ENCODE measurements around the gene IBA57. TPM values are rescaled to one million over a fixed set of nuclear protein-coding genes. Genes with fewer than 3 reads are reported as not detected.

IBA57 gene
- total RNA-seq, 1 donor from 2014 or later = 55.6 TPM

- H3K9me3 ChIP-seq = no peaks in the 10 kb centered on the region
- H3K4me3 ChIP-seq = no peak overlapping the region
- DNase-seq (ENCODE audit: low spot score in 2 of 2) = no peak
- H3K27ac ChIP-seq = peak overlapping the region in 1 of 2 donors; percentile 37
- peaks cover 7 to 12% of the 10 kb centered on the region in 2 donors for H3K36me3 ChIP-seq
- H3K4me1 ChIP-seq = no peaks in the 10 kb centered on the region
- no peak for TF ChIP-seq CTCF (IDR thresholded peaks at IDR 0.05)
- intact Hi-C loops (cut with DNase I) = no loop called here
- H3K27me3 ChIP-seq = no peaks in the 10 kb centered on the region
Observed at GRCh38 chr1:228178737-228179684, 13.4 kb downstream of the IBA57 start.

GRCh38 chr1:228180271-228180958, 14.8 kb downstream of the IBA57 start:
- intact Hi-C loops (cut with DNase I) = no loop called here
- no peak for DNase-seq (ENCODE audit: low spot score in 2 of 2)
- Histone ChIP-seq H3K9me3 (no peaks in the 10 kb centered on the region), H3K27me3 (no peaks in the 10 kb centered on the region), H3K4me3 (no peak overlapping the region), H3K27ac (no peak overlapping the region), H3K36me3 (peaks cover 2 to 3% of the 10 kb centered on the region in 2 donors), H3K4me1 (no peaks in the 10 kb centered on the region)
- TF ChIP-seq CTCF (IDR thresholded peaks at IDR 0.05) = no peak

- H3K27ac ChIP-seq = no peak overlapping the region
- no peak overlapping the region for H3K4me3 ChIP-seq
- intact Hi-C loops (cut with DNase I) = no loop called here
- no peaks in the 10 kb centered on the region for H3K9me3 ChIP-seq
- no peak for DNase-seq (ENCODE audit: low spot score in 2 of 2)
- H3K4me1 ChIP-seq = no peaks in the 10 kb centered on the region
- no peaks in the 10 kb centered on the region for H3K36me3 ChIP-seq
- H3K27me3 ChIP-seq = no peaks in the 10 kb centered on the region
- TF ChIP-seq CTCF (IDR thresholded peaks at IDR 0.05) = no peak
Observed at GRCh38 chr1:228180959-228181644, 15.5 kb downstream of the IBA57 start.

GRCh38 chr1:228181645-228182034, 16.0 kb downstream of the IBA57 start:
- Histone ChIP-seq H3K9me3 (no peaks in the 10 kb centered on the region), H3K4me3 (no peak overlapping the region), H3K4me1 (no peaks in the 10 kb centered on the region), H3K27me3 (no peaks in the 10 kb centered on the region), H3K27ac (no peak overlapping the region), H3K36me3 (no peaks in the 10 kb centered on the region)
- no peak for TF ChIP-seq CTCF (IDR thresholded peaks at IDR 0.05)
- intact Hi-C loops (cut with DNase I) = no loop called here
- DNase-seq (ENCODE audit: low spot score in 2 of 2) = no peak

- Histone ChIP-seq H3K27ac (no peak overlapping the region), H3K27me3 (no peaks in the 10 kb centered on the region), H3K4me1 (no peaks in the 10 kb centered on the region), H3K4me3 (no peak overlapping the region), H3K36me3 (no peaks in the 10 kb centered on the region), H3K9me3 (no peaks in the 10 kb centered on the region)
- intact Hi-C loops (cut with DNase I) = no loop called here
- no peak for DNase-seq (ENCODE audit: low spot score in 2 of 2)
- no peak for TF ChIP-seq CTCF (IDR thresholded peaks at IDR 0.05)
Observed at GRCh38 chr1:228182296-228183030, 16.9 kb downstream of the IBA57 start.
